Measurements from ENCODE around the gene TMEM109.
A peak's percentile ranks its signal among the peaks of the same experiment; 100 is the strongest.

TMEM109 gene

GRCh38 chr11:60900673-60901404, 13.1 kb upstream of the TMEM109 start:
- Histone ChIP-seq H3F3A (ENCODE audit: low read depth) (peaks cover 4% of the 10 kb centered on the region; the same call in 1 of the 2 replicates), H3K27me3 (ENCODE audit: insufficient read depth, low read length, poor library complexity, severe bottlenecking) (no peaks in the 10 kb centered on the region), H3K9me3 (ENCODE audit: insufficient read depth, low read depth, low read length) (no peaks in the 10 kb centered on the region), H3K9me2 (replicated peaks; ENCODE audit: low read depth, low read length) (no peaks in the 10 kb centered on the region), H3K4me1 (ENCODE audit: insufficient read depth, low read length, poor library complexity, severe bottlenecking) (peaks cover 32% of the 10 kb centered on the region), H3K4me2 (ENCODE audit: low read depth, low read length, poor library complexity, severe bottlenecking) (no peak overlapping the region), H4K20me1 (ENCODE audit: insufficient read depth, low read length, poor library complexity, severe bottlenecking) (peaks cover 39% of the 10 kb centered on the region), H3K4me3 (ENCODE audit: low read length, poor library complexity, severe bottlenecking) (no peak overlapping the region), H3K9ac (ENCODE audit: low read depth, low read length, poor library complexity, severe bottlenecking) (no peak overlapping the region), H2AFZ (ENCODE audit: low read length) (no peak overlapping the region), H3K36me3 (ENCODE audit: insufficient read depth, low read length) (peaks cover 75% of the 10 kb centered on the region; the same call in 1 of the 2 replicates), H3K79me2 (ENCODE audit: insufficient read depth, low read length) (peaks cover 48% of the 10 kb centered on the region)
- no peak for TF ChIP-seq EZH2phosphoT487 (IDR thresholded peaks at IDR 0.05; ENCODE audit: borderline replicate concordance)
- no peak for TF ChIP-seq CTCF (conservative IDR thresholded peaks at IDR 0.05; ENCODE audit: low read length)

DNA sequence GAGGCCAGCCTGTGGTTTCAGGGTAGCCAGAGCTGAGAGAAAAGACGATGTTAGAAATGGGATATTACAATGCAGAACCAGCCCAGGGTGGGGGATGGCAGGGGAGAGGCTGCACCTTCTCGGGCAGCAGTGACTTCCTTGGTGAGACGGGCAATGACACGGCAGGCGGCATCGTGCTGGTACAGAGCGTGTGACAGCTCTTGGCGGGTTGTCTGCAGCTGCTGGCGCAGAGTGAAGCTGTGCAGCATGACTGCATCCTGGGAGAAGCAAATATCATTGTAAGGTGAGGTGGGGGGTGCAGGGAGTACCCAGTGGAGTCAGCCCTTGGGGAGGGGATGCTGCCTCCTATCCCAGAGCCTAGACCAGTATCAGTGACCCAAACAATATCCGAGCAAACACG, 11.3 kb upstream of the TMEM109 start:
- Histone ChIP-seq H3K4me3 (ENCODE audit: low read length, poor library complexity, severe bottlenecking) (no peak overlapping the region), H3K9ac (ENCODE audit: low read depth, low read length, poor library complexity, severe bottlenecking) (peak overlapping the region; percentile 98), H3K36me3 (ENCODE audit: insufficient read depth, low read length) (peaks cover 58% of the 10 kb centered on the region; the same call in 1 of the 2 replicates), H3K4me1 (ENCODE audit: insufficient read depth, low read length, poor library complexity, severe bottlenecking) (peaks cover 37% of the 10 kb centered on the region), H2AFZ (ENCODE audit: low read length) (no peak overlapping the region), H3F3A (ENCODE audit: low read depth) (peaks cover 4% of the 10 kb centered on the region; the same call in 1 of the 2 replicates), H3K27me3 (ENCODE audit: insufficient read depth, low read length, poor library complexity, severe bottlenecking) (no peaks in the 10 kb centered on the region), H3K9me3 (ENCODE audit: insufficient read depth, low read depth, low read length) (no peaks in the 10 kb centered on the region), H3K79me2 (ENCODE audit: insufficient read depth, low read length) (peaks cover 53% of the 10 kb centered on the region), H3K4me2 (ENCODE audit: low read depth, low read length, poor library complexity, severe bottlenecking) (no peak overlapping the region), H3K9me2 (replicated peaks; ENCODE audit: low read depth, low read length) (no peaks in the 10 kb centered on the region), H4K20me1 (ENCODE audit: insufficient read depth, low read length, poor library complexity, severe bottlenecking) (peaks cover 43% of the 10 kb centered on the region)
- TF ChIP-seq CTCF (conservative IDR thresholded peaks at IDR 0.05; ENCODE audit: low read length) = no peak
- no peak for TF ChIP-seq EZH2phosphoT487 (IDR thresholded peaks at IDR 0.05; ENCODE audit: borderline replicate concordance)

DNA sequence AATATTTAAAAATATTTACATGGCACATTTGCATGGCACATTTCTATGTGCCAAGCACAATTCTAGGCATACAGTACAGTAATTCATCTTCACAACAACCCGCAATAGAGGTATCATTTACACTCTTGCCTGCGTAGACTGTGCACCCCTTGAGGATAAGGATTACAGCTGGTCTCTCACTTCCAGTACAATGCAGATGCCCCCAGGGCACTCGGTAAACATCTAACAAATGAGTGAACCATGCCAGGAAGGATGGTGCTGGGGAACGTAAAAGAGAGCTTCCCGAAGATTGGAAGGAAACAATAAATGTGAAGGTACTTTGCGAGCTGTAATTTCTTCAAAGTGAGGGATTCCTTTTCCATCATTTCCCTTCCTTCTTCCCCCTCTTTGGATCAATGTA, 8.9 kb upstream of the TMEM109 start:
- peaks cover 53% of the 10 kb centered on the region for H3K79me2 ChIP-seq (ENCODE audit: insufficient read depth, low read length)
- peak overlapping the region; percentile 100 for H3K4me2 ChIP-seq (ENCODE audit: low read depth, low read length, poor library complexity, severe bottlenecking)
- H3K9me2 ChIP-seq (replicated peaks; ENCODE audit: low read depth, low read length) = no peaks in the 10 kb centered on the region
- peak overlapping the region; percentile 98 for H3K9ac ChIP-seq (ENCODE audit: low read depth, low read length, poor library complexity, severe bottlenecking)
- H3K36me3 ChIP-seq (ENCODE audit: insufficient read depth, low read length) = peaks cover 34% of the 10 kb centered on the region; the same call in 1 of the 2 replicates
- H3K27me3 ChIP-seq (ENCODE audit: insufficient read depth, low read length, poor library complexity, severe bottlenecking) = no peaks in the 10 kb centered on the region
- peaks cover 37% of the 10 kb centered on the region for H3K4me1 ChIP-seq (ENCODE audit: insufficient read depth, low read length, poor library complexity, severe bottlenecking)
- peak overlapping the region; percentile 99 for H3K4me3 ChIP-seq (ENCODE audit: low read length, poor library complexity, severe bottlenecking)
- no peak for TF ChIP-seq EZH2phosphoT487 (IDR thresholded peaks at IDR 0.05; ENCODE audit: borderline replicate concordance)
- TF ChIP-seq CTCF (conservative IDR thresholded peaks at IDR 0.05; ENCODE audit: low read length) = no peak
- peaks cover 37% of the 10 kb centered on the region for H4K20me1 ChIP-seq (ENCODE audit: insufficient read depth, low read length, poor library complexity, severe bottlenecking)
- H3K9me3 ChIP-seq (ENCODE audit: insufficient read depth, low read depth, low read length) = no peaks in the 10 kb centered on the region
- peaks cover under 1% of the 10 kb centered on the region; the same call in 1 of the 2 replicates for H3F3A ChIP-seq (ENCODE audit: low read depth)
- H2AFZ ChIP-seq (ENCODE audit: low read length) = no peak overlapping the region
